ENCODE data around the gene TSKS.

GRCh38 chr19:49716154-49716553 is 47.0 kb downstream of the TSKS start:
- no peak for TF ChIP-seq USF1 (CRISPR knock-in tag; IDR thresholded peaks at IDR 0.05)
- TF ChIP-seq JUN (CRISPR knock-in tag; IDR thresholded peaks at IDR 0.05), result no peak
- TF ChIP-seq FOXP1 (CRISPR knock-in tag; IDR thresholded peaks at IDR 0.05; ENCODE audit: borderline replicate concordance), result no peak
- no peak for TF ChIP-seq CTCF (IDR thresholded peaks at IDR 0.05)
- no peak for TF ChIP-seq FOXK1 (CRISPR knock-in tag; IDR thresholded peaks at IDR 0.05)
- TF ChIP-seq NFE2L1 (CRISPR knock-in tag; IDR thresholded peaks at IDR 0.05), result no peak
- no peak for TF ChIP-seq GABPB1 (CRISPR knock-in tag; IDR thresholded peaks at IDR 0.05)
- no peak for TF ChIP-seq ATF1 (CRISPR knock-in tag; IDR thresholded peaks at IDR 0.05)
- TF ChIP-seq ZNF416 (CRISPR knock-in tag; IDR thresholded peaks at IDR 0.05), result no peak
- TF ChIP-seq KAT7 (CRISPR knock-in tag; IDR thresholded peaks at IDR 0.05; ENCODE audit: borderline replicate concordance), result no peak
- no peak for TF ChIP-seq SMAD4 (CRISPR knock-in tag; IDR thresholded peaks at IDR 0.05)

All from WTC11 (cell line).